Glutamatergic neuron (in vitro differentiated cells): ENCODE results near the gene TBC1D17. TPM values are rescaled to one million over a fixed set of nuclear protein-coding genes. Genes with fewer than 3 reads are reported as not detected.

Source experiments
- DNase-seq: peaks from one replicate; pipeline ENCODE4 v3.0.0; 2022
- H3K27ac Mint-ChIP-seq: one replicate; pipeline ENCODE4 v1.8.0; 2020; ENCODE audit warnings: mild to moderate bottlenecking, mixed read lengths, inconsistent platforms; ENCODE audit not compliant: unreplicated experiment
- H3K27me3 Mint-ChIP-seq: one replicate; pipeline ENCODE4 v1.8.0; 2020; ENCODE audit warnings: mild to moderate bottlenecking, moderate library complexity, mixed read lengths, inconsistent platforms; ENCODE audit not compliant: unreplicated experiment
- H3K36me3 Mint-ChIP-seq: one replicate; pipeline ENCODE4 v1.8.0; 2020; ENCODE audit warnings: mild to moderate bottlenecking, mixed read lengths, inconsistent platforms; ENCODE audit not compliant: unreplicated experiment
- H3K4me1 Mint-ChIP-seq: one replicate; pipeline ENCODE4 v1.8.0; 2020; ENCODE audit warnings: mild to moderate bottlenecking, low read depth, mixed read lengths, inconsistent platforms; ENCODE audit not compliant: unreplicated experiment
- H3K4me3 Mint-ChIP-seq: one replicate; pipeline ENCODE4 v1.8.0; 2020; ENCODE audit warnings: mild to moderate bottlenecking, mixed read lengths, inconsistent platforms; ENCODE audit not compliant: unreplicated experiment
- H3K9me3 Mint-ChIP-seq: one replicate; pipeline ENCODE4 v1.8.0; 2020; ENCODE audit warnings: mild to moderate bottlenecking, moderate library complexity, mixed read lengths, inconsistent platforms; ENCODE audit not compliant: unreplicated experiment
- total RNA-seq: library from RNA; stranded (reverse); fragmentation: NEBNext Ultra II Directional; extraction: Animal tissue kit (Norgen Biotek cat#: 25700); gene quantifications from one replicate; pipeline ENCODE4 v1.2.1, GENCODE V29; 2021; ENCODE audit not compliant: unreplicated experiment
- TF ChIP-seq, protein P1 (sequence below): fragments of 200-600 bp; sonication (generic); IDR thresholded peaks from one replicate; pipeline ENCODE4 v1.5.0; 2021; ENCODE audit not compliant: partially characterized antibody, unreplicated experiment

TBC1D17 gene
- total RNA-seq, 1 donor from 2014 or later = 56.8 TPM

DNA sequence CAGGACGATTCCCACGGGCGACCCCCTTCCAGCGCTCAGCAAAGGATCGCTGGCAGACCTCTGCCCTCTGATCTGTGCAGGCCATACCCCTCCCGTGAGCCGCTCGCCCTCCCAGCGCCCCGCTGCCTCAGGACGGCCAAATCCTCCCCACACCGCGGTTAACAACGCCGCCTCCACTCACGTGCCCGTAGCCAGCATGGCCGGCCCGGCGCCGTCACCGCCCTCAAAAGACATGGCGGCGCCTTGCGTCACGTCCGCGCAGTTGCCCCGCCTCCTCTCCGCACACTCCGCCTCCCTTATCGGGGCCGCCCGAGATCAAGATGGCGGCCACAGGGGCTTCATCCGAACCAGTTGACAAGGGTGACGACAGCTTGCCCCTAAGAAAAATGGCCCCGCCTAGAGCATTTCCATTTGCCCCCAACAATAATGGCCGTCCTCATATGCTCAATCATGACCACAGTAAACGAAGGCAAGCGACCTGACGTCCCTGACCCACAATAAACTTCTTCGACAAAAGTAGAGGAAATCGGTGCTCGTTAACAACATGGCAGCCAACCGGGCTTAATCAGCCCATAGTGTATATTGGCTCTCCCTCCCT lies 981 bp upstream of the TBC1D17 start:
- Mint-ChIP-seq H3K27me3 (peaks cover 18% of the 10 kb centered on the region), H3K9me3 (peaks cover 14% of the 10 kb centered on the region), H3K4me1 (peaks cover 11% of the 10 kb centered on the region), H3K4me3 (no peak overlapping the region), H3K36me3 (no peaks in the 10 kb centered on the region), H3K27ac (no peak overlapping the region)
- DNase-seq = peak; percentile 97
- TF ChIP-seq, protein P1, sequence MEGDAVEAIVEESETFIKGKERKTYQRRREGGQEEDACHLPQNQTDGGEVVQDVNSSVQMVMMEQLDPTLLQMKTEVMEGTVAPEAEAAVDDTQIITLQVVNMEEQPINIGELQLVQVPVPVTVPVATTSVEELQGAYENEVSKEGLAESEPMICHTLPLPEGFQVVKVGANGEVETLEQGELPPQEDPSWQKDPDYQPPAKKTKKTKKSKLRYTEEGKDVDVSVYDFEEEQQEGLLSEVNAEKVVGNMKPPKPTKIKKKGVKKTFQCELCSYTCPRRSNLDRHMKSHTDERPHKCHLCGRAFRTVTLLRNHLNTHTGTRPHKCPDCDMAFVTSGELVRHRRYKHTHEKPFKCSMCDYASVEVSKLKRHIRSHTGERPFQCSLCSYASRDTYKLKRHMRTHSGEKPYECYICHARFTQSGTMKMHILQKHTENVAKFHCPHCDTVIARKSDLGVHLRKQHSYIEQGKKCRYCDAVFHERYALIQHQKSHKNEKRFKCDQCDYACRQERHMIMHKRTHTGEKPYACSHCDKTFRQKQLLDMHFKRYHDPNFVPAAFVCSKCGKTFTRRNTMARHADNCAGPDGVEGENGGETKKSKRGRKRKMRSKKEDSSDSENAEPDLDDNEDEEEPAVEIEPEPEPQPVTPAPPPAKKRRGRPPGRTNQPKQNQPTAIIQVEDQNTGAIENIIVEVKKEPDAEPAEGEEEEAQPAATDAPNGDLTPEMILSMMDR = no peak

DNA sequence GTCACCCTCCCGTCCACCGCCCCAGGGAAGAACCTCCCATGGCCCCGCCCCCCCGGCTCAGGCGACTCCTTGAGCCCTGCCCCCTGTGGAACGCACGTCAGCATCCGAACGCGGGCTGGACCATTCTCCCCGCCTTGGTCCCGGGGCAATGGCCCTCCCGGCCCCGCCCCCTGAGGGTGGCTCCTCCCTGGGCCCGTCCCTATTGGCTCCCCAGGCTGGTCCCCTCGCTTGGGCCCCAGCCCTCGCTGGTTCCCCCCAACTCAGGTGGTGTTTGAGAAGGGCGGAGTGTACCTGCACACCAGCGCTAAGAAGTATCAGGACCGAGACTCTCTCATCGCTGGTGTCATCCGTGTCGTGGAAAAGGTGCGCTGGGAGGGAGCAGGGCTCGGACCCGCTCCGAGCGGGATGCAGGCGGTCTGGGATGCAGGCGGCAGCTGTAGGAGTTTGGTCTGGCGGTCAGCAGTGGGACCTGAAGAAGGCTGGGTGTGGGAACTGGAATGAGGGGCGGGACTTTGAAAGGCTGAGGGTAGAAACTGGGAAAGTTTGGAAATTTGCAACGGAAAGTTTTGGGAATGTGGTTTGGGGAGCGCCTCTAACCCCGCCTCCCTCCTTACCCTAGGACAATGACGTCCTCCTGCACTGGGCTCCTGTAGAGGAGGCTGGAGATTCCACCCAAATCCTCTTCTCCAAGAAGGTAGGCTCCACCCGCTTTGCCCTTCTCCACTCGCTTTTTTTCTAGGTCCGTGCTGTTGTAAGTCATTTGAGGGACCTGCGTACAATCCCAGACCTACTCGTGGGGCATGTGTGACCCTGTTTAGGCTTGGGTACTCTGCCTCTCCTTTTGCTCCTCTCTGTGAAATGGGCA lies 609 bp downstream of the TBC1D17 start:
- Mint-ChIP-seq H3K9me3 (peaks cover 10% of the 10 kb centered on the region), H3K4me3 (no peak overlapping the region), H3K27ac (peak overlapping the region; percentile 85), H3K27me3 (peaks cover 16% of the 10 kb centered on the region), H3K36me3 (peaks cover 1% of the 10 kb centered on the region), H3K4me1 (peaks cover 10% of the 10 kb centered on the region)
- DNase-seq = peak; percentile 99
- TF ChIP-seq, protein P1 = no peak

DNA sequence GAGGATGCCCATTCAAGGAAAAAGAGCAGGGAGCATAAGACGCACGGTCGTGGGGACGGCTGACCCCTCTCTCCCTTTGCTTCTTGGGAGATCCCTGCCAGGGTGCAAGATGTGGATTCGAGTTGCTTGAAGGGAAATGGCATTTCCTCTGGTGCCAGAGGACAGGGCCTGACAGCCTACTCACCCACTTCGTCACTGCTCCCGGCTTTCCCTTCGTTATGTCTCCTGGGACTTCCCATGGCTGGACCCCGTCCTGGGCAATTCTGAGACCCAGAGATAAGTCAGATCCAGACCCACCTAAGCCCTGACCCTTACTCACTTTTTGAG lies 1.2 kb downstream of the TBC1D17 start:
- Mint-ChIP-seq H3K9me3 (peaks cover 10% of the 10 kb centered on the region), H3K4me1 (peaks cover 10% of the 10 kb centered on the region), H3K4me3 (no peak overlapping the region), H3K36me3 (peaks cover 6% of the 10 kb centered on the region), H3K27ac (peak overlapping the region; percentile 85), H3K27me3 (peaks cover 15% of the 10 kb centered on the region)
- TF ChIP-seq, protein P1 = no peak
- no peak for DNase-seq

DNA sequence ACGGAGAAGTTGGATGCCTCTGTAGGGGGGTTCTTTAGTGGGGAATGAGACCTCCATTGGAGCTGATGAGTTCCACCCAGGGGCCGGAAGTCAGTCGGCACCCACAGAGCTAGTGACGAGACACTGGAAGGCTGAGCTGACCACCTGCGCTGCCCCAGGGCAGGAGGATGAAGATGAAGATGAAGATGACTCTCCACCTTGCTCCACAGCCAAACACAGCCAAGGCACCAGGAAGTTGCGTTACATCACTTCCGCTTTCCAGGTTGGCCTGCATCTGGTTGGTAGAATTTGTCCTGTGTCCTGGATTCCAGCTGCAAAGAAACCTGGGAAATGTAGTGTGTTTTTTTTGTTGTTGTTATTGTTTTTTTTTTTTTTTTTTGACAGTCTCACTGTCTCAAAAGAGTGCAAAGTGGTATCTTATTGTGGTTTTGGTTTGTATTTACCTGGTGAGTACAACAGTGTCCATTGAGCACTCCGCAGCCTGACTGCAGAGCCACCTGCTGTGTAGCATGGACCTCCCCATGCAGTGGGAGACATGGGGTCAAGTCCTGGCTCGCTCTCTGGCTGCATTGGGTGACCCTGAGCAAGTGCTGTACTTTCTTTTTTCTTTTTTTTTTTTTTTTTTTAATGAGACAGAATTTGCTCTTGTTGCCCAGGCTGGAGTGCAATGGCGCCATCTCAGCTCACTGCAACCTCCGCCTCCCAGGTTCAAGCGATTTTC lies 1.9 kb downstream of the TBC1D17 start:
- no peak overlapping the region for H3K4me3 Mint-ChIP-seq
- peak overlapping the region; percentile 85 for H3K27ac Mint-ChIP-seq

More for the DNA sequence above, 1.9 kb downstream of the TBC1D17 start:
- H3K27me3 Mint-ChIP-seq = peaks cover 12% of the 10 kb centered on the region
- TF ChIP-seq, protein P1 = no peak
- H3K4me1 Mint-ChIP-seq = peaks cover 10% of the 10 kb centered on the region
- H3K9me3 Mint-ChIP-seq = peaks cover 10% of the 10 kb centered on the region
- H3K36me3 Mint-ChIP-seq = peaks cover 6% of the 10 kb centered on the region
- DNase-seq = no peak
